Stomach (tissue), 9 donors: ENCODE measurements around the gene TALDO1. TPM values are rescaled to one million over a fixed set of nuclear protein-coding genes. Genes with fewer than 3 reads are reported as not detected.

Source experiments
- DNase-seq, 2 donors: peaks; one replicate each; pipeline versions ENCODE4 v3.0.0 to v3.0.0-alpha.2; 2013 to 2019
- H3K27ac ChIP-seq, 5 donors: fragments of 200-600 bp in 4 of 5; sonication (generic) in 4 of 5; one replicate each; pipeline ENCODE4 v1.5.1; 2013 to 2019; ENCODE audit warnings: mild to moderate bottlenecking in 1 of 5, moderate library complexity in 1 of 5
- H3K27me3 ChIP-seq, 3 donors: fragments of 200-600 bp; sonication (generic); one replicate each; pipeline ENCODE4 v1.5.1; 2017 to 2019; ENCODE audit warnings: mixed run types in 1 of 3
- H3K36me3 ChIP-seq, 4 donors: fragments of 200-600 bp; sonication (generic); 1 replicate in 3 of 4; 2 replicates in 1 of 4; pipeline ENCODE4 v1.5.1; 2016 to 2019
- H3K4me1 ChIP-seq, 4 donors: fragments of 200-600 bp; sonication (generic); one replicate each; pipeline ENCODE4 v1.5.1; 2016 to 2019
- H3K4me3 ChIP-seq, 4 donors: fragments of 200-600 bp; sonication (generic) in 3 of 4; one replicate each; pipeline ENCODE4 v1.5.1; 2016 to 2019; ENCODE audit warnings: mild to moderate bottlenecking in 1 of 4
- H3K9me3 ChIP-seq, 4 donors: fragments of 200-600 bp; sonication (generic); one replicate each; pipeline ENCODE4 v1.5.1; 2016 to 2019
- CTCF ChIP-seq, 7 experiments: fragments of 450-650 bp in 4 of 7; fragments of 200-600 bp in 3 of 7; sonication (generic) in 3 of 7; IDR thresholded peaks; one replicate each; pipeline ENCODE4 v1.5.1; 2016 to 2019; ENCODE audit warnings: antibody characterized with exemption in 7 of 7, control low read depth in 2 of 7, mild to moderate bottlenecking in 1 of 7
- EP300 ChIP-seq: sonication (generic); formaldehyde crosslinking; IDR thresholded peaks from one replicate; pipeline ENCODE4 v1.6.1; 2017; ENCODE audit warnings: antibody characterized with exemption
- POLR2A ChIP-seq, 4 donors: fragments of 450-650 bp; IDR thresholded peaks; one replicate each; pipeline ENCODE4 v1.6.1; 2016; ENCODE audit warnings: antibody characterized with exemption in 4 of 4, control low read depth in 2 of 4, mild to moderate bottlenecking in 1 of 4, moderate library complexity in 1 of 4
- POLR2AphosphoS5 ChIP-seq, 3 donors: sonication (generic); formaldehyde crosslinking; IDR thresholded peaks; one replicate each; pipeline ENCODE4 v1.6.1; 2016; ENCODE audit warnings: antibody characterized with exemption in 3 of 3
- WGBS, 5 donors: extraction: QIAGEN DNeasy Blood & Tissue Kit in 3 of 5; methylation state at CpG; one replicate each; pipeline versions ENCODE4 v1.1.5 to v1.1.7; 2013 to 2018; 5-methylcytosine and 5-hydroxymethylcytosine counted together
- intact Hi-C: fragments of 100-400 bp; cut with DNase I; formaldehyde crosslinking; loops from one replicate; pipeline ENCODE4 v1.15.1; 2023; ENCODE audit warnings: low total_unique reads
- polyA plus RNA-seq, 3 donors: library from polyadenylated mRNA; stranded (reverse); fragments of 200-250 nt; gene quantifications; one replicate each; pipeline ENCODE4 v1.2.3, GENCODE V29; 2013
- total RNA-seq, 5 donors: library from RNA; depleted of rRNA; stranded (reverse); fragments of >200 nt; gene quantifications; one replicate each; pipeline versions ENCODE4 v1.1.0 to v1.2.3, GENCODE V29; 2014 to 2016
- donor health status: healthy with polysubstance abuse.
- donor health status: Bipolar disorder and iron deficiency.
- donor health status: healthy.

TALDO1 gene
- total and polyA plus RNA-seq, 8 donors: 85.9 to 258 (median 180) TPM

DNA sequence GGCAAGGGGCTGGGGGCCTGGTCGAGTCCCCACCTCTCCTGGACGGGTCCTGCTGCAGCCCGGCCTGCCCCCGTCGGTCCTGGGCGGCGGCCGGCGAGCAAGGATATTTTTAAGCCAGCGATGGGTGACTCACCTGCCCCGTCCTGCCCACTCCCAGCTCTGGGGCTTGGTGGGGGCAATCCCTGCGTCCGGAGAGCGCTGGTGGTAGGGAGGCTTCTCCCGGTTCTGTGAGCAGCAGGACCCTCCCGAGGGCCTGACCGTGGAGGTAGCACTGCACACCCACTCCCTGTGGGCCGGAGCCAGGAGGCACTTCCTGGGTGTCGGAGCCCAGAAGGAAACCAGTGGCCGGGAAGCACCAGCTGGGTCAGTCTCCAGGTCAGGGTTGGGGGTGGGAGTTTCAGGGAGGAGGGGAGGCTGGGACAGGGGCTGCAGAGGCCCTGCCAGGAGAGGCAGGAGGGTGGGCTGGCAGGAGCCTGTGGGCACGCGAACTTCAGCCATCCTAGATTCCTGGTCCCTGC lies 40.8 kb upstream of the TALDO1 start:
- peak overlapping the region; percentile 89 to 95 (median 91) for H3K27ac ChIP-seq
- 4 to 18% (median 6%) methylated on average over 3 to 22 of the region's 22 CpGs for WGBS, 5 donors
- intact Hi-C loops: no loop called here
- peaks cover 61 to 94% (median 92%) of the 10 kb centered on the region in 4 donors for H3K4me1 ChIP-seq
- H3K4me3 ChIP-seq: peak overlapping the region; percentile 56 to 60 (median 60)
- H3K36me3 ChIP-seq: peaks cover 0 to 25% (median 15%) of the 10 kb centered on the region in 4 donors
- H3K27me3 ChIP-seq: peaks cover 0 to 51% (median 11%) of the 10 kb centered on the region in 3 donors
- DNase-seq: peak; percentile 52 to 63
- no peaks in the 10 kb centered on the region for H3K9me3 ChIP-seq
- TF ChIP-seq CTCF (IDR thresholded peaks at IDR 0.05) (no peak), POLR2AphosphoS5 (IDR thresholded peaks at IDR 0.05) (no peak), EP300 (no peak), POLR2A (IDR thresholded peaks at IDR 0.05) (no peak)

GRCh38 chr11:706957-707816 lies 40.1 kb upstream of the TALDO1 start:
- H3K27me3 ChIP-seq: peaks cover 0 to 51% (median 11%) of the 10 kb centered on the region in 3 donors
- H3K27ac ChIP-seq: peak overlapping the region; percentile 89 to 95 (median 91)
- H3K4me1 ChIP-seq: peaks cover 60 to 94% (median 92%) of the 10 kb centered on the region in 4 donors
- WGBS, 5 donors: 15 to 34% (median 20%) methylated on average over 17 to 30 of the region's 30 CpGs
- peaks cover 0 to 18% (median 10%) of the 10 kb centered on the region in 4 donors for H3K36me3 ChIP-seq
- H3K9me3 ChIP-seq: no peaks in the 10 kb centered on the region
- intact Hi-C loops: no loop called here
- DNase-seq: peak; percentile 56 to 79
- TF ChIP-seq POLR2AphosphoS5 (IDR thresholded peaks at IDR 0.05) (no peak), POLR2A (IDR thresholded peaks at IDR 0.05) (no peak)
- H3K4me3 ChIP-seq: peak overlapping the region; percentile 56 to 60 (median 60)

DNA sequence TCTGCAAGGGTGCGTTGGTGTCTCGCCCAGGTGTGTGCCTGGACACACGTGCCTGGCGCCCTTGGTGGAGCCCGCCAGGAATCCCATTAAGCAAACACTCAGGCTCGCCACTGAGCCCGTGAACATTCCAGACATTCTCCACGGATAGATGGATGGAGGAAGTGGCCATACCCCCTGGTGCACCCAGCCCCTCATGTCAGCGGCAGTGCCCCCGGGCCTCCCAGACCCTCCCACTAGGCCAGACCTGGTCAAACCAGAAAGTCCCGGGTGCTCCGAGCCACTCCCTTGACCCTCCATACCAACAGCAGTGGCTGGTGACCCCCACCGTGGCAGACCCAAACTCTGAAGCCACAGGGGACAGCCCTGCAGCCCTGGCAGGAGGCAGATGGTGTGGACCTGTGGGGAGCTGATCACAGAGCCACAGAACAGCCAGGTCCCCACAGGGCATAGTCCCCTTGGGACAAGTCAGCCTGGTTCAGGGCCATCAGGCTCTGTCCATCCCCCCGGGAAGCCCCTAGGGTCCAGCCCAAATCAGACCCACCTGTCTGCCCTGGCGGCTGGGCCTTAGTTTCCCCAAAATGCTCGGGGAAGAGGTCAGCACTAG lies 39.3 kb upstream of the TALDO1 start:
- WGBS, 5 donors: 30 to 75% (median 45%) methylated on average over 3 to 16 of the region's 16 CpGs
- Histone ChIP-seq H3K27me3 (peaks cover 0 to 53% (median 11%) of the 10 kb centered on the region in 3 donors), H3K4me3 (peak overlapping the region in 3 of 4 donors; percentile 56 to 60 (median 60)), H3K4me1 (peaks cover 54 to 94% (median 92%) of the 10 kb centered on the region in 4 donors), H3K9me3 (no peaks in the 10 kb centered on the region), H3K27ac (peak overlapping the region; percentile 89 to 95 (median 91)), H3K36me3 (peaks cover 0 to 14% (median 6%) of the 10 kb centered on the region in 4 donors)
- peak; percentile 64 to 68 for DNase-seq
- intact Hi-C loops: no loop called here
- TF ChIP-seq POLR2AphosphoS5 (IDR thresholded peaks at IDR 0.05): no peak
- TF ChIP-seq EP300: no peak
- TF ChIP-seq POLR2A (IDR thresholded peaks at IDR 0.05): no peak
- no peak for TF ChIP-seq CTCF (IDR thresholded peaks at IDR 0.05)

- WGBS, 5 donors: 38 to 68% (median 56%) methylated on average over 5 to 7 of the region's 7 CpGs
- H3K36me3 ChIP-seq: peaks cover 0 to 14% (median 4%) of the 10 kb centered on the region in 4 donors
- H3K27ac ChIP-seq: peak overlapping the region in 4 of 5 donors; percentile 46 to 94 (median 89)
- DNase-seq: peak in 1 of 2 donors; percentile 13
- H3K27me3 ChIP-seq: peaks cover 0 to 59% (median 11%) of the 10 kb centered on the region in 3 donors
- no peak for TF ChIP-seq EP300
- no peak for TF ChIP-seq POLR2A (IDR thresholded peaks at IDR 0.05)
- TF ChIP-seq POLR2AphosphoS5 (IDR thresholded peaks at IDR 0.05): no peak
- no peak for TF ChIP-seq CTCF (IDR thresholded peaks at IDR 0.05)
- H3K4me1 ChIP-seq: peaks cover 54 to 94% (median 92%) of the 10 kb centered on the region in 4 donors
- no peaks in the 10 kb centered on the region for H3K9me3 ChIP-seq
- H3K4me3 ChIP-seq: peak overlapping the region in 1 of 4 donors; percentile 60
- intact Hi-C loops: no loop called here
These were observed 38.8 kb upstream of the TALDO1 start for GRCh38 chr11:708511-708910.
